NCI-H2107 (cell line): ENCODE measurements around the gene DDX51.
"Not testable (repeated sequence)": the region's sequence is repeated elsewhere in the genome, so short reads cannot be mapped to it uniquely, and the experiment has no call there.

ENCODE experiments used
- DNase-seq: peaks from one replicate; lab custom pipeline; 2025; lab: John Stamatoyannopoulos, UW

The DDX51 gene

DNA sequence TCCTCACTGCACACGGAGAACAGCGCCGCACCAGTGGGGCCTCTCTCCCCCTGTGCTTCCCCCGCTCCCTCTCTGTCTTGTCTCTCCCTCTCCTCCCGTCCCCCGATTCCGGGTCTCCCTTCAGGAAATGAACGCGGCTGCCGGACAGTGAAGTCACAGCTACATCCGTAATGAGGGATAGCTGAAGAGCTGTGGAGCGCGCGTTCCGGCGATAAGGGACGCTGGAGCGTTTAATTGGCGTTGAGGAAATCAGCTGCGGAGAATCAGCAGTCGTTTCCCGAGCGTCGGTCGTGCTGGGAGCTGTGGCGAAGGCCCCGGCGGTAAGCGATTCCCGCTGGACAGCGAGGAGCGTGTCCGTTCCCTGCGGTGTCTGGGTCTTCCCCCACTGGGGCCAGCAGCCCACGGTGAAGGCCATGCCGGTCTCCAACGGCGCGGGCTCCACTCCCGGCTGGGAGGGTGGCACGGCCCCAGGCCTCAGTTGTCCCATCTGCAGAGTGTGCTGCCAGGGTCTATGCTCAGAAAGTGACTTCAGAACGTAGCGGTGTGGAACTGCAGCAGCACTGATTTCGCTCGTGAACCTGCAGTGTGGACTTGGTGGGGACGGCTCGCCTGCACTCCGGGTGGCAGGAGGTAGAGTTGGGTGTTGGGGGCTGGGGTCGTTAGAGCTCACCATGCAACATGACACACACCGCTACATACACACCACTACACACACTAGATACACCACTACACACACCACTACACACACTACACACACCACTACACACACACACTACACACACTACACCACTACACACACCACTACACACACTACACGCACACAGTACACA lies 11.0 kb upstream of the DDX51 start:
- no peak for DNase-seq

DNA sequence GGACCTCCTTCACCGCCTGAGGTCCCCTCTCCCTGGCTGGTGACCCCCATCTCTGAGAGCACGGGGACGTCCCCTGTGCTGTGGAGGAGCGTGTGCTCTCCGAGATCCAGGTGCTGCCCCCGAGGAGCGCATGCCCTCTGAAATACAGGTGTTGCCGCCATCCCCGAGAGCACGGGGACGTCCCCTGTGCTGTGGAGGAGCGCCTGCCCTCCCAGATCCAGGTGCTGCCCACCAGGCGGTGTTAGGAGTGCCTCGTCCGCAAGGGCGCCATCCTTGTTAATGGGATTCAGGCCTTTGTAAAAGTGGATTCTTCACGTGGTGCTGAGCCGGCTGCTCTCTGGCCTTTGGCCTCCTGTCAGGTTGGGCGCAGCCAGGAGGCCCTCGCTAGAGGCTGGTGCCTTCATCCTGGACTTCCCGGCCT lies 10.2 kb upstream of the DDX51 start:
- DNase-seq: no peak

DNA sequence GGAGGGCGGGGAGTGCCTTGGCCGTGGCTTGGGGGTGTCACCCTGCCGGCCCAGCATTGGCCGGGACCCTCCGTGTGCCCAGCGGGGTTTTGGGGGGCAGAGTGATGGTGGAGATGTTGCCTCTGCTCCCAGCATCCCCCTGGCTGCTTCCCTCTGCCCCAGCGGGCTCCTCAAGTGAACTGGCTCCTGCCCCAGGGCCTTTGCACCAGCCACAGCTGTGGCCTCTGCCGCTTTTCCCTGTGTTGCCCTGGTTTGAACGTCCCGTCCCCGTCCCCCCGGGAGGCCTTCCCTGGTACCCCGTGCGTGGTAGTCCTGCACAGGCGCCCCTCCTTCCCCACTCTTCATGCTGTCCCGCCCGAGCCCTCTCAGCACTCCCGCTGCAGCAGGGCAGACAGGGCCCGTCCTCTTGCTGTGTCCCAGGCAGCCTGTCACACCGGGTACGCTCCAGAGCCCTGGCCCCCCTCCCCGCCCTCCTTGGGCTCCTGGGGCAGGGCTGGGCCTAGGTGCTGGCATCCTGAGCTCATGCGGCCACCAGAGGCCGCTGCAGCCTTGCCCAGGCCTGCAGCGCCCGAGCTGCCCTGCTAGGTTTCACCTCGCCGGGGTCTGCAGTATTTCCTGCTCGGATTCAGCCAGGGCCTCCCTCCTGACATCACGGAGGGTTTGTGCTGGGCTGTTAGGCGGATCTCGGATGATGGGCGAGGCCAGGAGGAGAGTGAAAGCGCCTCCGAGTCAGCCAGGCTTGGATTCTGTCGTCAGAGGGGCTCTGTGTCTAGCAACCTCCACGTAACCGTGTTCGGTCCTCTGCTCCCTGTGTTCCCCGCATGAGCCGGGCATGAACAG lies 9.6 kb upstream of the DDX51 start:
- DNase-seq: peak; percentile 78

DNA sequence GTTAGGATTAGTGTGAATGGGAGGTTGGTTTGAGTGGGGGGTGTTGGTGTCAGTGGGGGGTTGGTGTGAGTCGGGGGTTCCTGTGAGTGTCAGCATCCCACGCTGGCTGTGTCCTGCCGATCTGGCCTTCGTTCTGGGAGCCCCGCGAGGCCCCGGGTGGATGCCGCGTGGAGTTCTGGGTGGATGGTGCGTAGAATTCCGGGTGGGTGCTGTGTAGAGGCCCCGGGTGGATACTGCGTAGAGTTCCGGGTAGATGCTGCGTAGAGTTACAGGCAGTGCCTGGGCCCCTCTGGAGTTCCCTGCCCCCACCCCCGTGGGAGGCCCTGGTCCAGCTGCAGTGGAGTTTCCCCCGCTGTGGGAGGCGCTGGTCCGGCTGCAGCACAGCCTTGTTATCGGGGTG lies 8.8 kb upstream of the DDX51 start:
- no peak for DNase-seq

DNA sequence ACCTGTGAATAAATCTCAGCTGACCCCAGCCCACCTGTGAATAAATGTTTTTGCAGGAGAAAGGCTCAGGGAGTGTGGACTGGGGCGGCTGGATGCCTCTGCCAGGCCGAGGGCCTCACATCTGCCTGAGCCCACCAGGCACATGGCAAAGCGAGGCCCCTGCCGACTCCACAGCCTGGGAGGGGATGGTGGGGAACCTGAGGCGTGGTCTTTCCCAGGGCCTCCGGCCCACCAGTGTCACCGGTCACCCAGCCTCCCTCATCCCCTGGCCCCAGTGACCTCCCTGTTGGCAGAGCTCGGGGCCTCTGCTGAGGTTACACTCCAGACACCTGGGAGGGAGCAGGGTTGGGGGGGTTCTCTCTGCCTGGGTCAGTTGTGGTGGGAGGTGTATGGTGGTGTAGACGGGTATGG lies 8.3 kb upstream of the DDX51 start:
- DNase-seq: no peak

DNA sequence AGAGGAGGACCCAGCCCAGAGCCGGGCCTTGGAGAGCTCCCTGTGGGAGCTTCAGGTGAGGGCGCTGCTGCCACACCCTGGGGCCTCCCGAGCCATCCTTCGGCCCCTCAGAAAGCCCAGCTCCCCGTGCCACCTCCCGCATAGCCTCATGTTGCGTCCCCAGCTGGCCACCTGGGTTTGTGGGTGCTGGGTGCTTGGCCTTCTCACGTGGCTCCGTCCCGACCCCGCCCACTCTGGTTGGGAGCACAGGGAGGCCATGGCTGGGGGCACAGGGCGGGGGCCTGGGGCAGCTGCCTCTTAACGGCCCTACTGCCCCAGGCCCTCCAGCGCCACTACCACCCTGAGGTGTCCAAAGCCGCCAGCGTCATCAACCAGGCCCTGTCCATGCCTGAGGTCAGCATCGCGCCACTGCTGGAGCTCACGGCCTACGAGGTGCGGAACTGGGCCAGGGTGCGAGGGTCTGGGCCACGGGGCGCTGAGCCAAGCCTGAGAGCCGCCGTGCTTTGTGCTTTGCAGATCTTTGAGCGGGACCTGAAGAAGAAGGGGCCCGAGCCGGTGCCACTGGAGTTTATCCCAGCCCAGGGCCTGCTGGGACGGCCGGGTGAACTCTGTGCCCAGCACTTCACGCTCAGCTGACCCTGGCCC lies 7.8 kb upstream of the DDX51 start:
- DNase-seq: no peak

DNA sequence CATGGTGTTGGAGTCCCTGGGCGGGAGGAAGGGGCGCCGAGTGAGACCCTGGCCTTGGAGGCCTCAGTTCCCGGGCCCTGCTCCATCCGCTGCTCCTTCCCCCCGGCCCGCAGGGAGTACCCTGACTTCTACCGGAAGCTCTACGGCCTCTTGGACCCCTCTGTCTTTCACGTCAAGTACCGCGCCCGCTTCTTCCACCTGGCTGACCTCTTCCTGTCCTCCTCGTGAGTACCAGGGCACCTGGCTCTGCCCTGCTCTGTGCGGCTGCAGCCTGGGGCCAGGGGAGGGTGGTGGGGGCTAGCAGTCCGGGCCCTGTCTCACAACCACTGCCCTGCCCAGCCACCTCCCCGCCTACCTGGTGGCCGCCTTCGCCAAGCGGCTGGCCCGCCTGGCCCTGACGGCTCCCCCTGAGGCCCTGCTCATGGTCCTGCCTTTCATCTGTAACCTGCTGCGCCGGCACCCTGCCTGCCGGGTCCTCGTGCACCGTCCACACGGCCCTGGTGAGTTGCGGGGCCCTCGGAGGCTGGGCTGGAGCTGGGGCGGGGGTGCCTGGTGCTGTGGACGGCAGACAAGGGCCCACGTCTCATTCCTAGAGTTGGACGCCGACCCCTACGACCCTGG lies 7.1 kb upstream of the DDX51 start:
- no peak for DNase-seq

DNA sequence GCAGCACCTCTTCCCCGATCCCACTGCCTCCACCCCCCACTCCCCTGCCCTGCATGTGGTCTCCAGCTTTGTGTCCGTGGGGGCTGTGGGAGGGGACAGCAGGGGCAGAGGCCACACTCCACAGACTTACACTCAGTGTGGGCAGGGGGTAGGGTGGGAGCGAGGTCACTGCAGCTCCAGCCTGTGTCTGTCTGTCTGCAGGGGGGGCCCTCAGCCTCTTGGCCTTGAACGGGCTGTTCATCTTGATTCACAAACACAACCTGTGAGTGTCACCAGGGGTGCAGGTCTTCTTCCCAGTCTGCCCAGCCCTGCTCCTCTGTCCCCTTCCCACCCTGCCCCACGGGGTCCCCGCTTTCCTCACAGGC lies 6.6 kb upstream of the DDX51 start:
- DNase-seq: no peak

DNA sequence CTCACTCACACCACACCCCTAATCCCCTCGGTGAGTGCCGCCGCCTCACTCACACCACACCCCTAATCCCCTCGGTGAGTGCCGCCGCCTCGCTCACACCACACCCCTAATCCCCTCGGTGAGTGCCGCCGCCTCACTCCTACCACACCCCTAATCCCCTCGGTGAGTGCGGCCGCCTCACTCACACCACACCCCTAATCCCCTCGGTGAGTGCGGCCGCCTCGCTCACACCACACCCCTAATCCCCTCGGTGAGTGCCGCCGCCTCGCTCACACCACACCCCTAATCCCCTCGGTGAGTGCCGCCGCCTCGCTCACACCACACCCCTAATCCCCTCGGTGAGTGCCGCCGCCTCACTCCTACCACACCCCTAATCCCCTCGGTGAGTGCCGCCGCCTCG lies 5.4 kb upstream of the DDX51 start:
- not testable (repeated sequence) for DNase-seq

DNA sequence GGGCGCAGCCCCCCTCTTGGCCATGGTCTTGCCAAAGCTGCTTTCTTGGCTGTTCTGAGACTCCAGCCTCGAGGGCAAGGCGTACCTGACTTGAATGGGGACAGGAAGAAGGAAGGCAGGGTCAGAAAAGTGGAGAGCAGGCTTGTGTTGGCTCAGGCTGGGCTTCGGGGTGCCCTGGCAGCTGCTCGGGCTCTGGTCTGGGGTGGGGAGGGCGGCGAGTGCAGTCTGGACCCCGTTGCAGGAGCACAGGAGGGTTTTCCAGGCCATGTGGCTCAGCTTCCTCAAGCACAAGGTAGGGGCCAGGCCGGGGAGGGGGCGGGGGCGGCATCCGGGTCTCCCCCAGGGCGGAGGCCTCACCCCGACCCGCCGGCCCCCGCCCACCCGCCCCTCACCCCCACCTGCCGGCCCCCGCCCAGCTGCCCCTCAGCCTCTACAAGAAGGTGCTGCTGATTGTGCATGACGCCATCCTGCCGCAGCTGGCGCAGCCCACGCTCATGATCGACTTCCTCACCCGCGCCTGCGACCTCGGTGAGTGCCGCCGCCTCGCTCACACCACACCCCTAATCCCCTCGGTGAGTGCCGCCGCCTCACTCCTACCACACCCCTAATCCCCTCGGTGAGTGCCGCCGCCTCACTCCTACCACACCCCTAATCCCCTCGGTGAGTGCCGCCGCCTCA lies 4.4 kb upstream of the DDX51 start:
- no peak for DNase-seq

DNA sequence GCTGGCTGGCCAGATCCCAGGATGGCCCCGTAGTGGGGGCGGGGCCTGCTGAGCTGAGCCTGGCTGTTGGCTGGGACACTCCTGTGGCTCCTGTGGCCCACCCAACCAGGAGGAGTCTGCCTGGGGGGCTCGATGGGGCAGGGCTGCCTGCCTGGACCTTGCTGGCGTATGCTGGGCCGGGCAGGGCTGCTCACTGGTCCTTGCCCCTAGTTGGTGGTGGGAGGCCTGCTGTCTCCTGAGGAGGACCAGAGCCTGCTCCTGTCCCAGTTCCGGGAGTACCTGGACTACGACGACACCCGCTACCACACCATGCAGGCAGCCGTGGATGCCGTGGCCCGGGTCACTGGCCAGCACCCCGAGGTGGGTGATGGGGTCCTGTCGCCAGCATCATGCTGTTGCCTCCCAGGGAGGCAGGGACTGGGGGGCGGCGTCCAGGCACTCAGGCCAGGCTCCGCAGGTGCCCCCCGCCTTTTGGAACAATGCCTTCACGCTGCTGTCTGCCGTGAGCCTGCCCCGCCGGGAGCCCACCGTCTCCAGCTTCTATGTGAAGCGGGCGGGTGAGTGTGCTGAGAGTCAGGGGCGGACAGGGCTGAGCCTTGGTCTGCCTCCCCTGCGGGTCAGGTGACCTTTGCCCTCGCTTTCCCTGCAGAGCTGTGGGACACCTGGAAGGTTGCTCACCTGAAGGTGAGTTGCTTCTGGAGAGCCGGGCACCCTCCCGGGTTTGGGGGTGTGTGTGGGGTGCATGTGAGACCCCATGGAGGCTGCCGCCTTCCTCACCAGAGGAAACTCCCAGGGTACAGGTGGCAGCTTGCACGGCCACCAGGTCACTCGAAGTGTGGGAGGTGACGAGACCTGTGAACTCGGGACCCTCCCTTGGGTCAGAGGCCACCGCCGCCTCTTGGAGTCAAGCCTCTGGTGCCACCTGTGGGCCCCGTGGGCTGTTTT lies 3.6 kb upstream of the DDX51 start:
- DNase-seq: no peak

DNA sequence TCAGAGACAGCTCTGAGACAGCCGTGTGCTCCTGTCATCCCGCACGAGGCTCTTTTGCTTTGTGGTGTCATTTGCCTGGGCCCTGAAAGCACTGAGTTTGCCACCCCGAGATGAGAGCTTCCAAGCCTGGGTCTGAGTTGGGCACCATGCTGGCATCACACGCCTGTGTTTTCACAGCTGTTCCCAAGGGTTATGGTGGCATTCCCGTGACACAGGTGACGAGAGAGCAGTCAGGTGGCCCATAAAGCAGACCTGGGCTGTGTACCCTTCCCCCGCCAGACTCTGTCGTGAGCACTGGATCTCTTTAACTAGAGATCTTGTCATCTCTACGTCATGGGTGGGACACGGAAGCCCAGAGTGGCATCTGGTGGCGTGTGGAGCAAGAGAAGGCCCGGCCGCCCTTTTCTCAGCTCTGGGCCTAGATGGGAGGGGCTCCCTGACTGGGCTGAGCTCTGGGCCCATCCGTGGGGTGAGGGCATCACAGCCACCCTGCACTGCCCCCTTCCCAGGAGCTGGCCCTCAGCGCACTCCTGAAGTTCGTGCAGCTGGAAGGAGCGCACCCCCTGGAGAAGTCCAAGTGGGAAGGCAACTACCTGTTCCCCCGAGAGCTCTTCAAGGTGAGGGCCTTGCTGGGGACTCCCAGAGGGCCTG lies 2.8 kb upstream of the DDX51 start:
- DNase-seq: no peak

DNA sequence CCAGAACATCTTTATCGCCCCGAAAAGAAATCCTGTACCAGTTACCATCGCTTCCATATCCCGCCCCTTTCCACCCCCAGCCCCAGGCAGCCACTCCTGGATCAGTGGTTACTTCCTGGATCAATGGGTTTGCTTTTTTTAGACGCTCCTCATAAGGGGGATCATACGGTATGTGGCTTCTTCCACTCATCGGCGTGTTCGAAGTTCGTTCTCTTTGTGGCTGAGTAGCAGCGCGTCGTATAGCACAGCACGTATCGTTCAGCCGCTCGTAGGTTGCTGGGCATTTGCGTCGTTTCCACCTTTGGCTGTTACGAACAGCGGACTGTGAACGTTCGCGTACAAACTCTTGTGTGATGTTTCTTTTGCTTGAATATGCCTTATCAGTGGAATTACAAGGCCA lies 2.0 kb upstream of the DDX51 start:
- DNase-seq: no peak

DNA sequence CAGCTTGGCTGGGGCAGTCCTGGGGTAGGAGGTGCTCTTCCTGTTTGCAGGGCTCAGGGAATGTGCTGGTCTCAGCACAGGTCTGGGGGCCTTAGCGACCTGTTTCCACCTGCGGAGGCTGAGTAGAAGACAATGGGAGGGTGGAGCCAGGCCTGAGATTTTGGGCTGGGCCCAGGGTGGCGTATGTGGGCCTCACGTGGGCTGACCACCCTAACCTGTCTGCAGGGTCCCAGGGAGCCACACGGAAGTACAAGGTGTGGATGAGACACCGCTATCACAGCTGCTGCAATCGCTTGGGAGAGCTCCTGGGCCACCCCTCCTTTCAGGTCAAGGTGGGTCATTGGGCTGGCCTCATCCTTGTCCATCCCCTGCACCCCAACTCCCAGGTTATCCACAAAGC lies 1.2 kb upstream of the DDX51 start:
- DNase-seq: no peak

DNA sequence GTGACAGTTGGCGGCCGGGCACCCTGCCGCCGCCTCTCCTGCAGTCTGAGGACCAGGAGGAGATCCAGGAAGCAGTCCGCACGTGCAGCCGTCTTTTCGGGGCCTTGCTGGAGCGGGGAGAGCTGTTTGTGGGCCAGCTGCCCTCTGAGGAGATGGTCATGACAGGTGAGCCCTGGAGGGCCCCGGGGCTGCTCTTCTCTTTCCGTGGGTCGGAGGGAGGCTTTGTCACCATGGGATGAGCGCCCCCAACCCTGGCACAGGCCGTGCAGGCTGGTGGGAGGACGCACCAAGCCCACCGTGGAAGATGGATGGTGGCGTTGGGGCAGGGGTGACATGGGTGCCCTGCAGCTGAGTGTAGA lies 670 bp upstream of the DDX51 start:
- DNase-seq: no peak

DNA sequence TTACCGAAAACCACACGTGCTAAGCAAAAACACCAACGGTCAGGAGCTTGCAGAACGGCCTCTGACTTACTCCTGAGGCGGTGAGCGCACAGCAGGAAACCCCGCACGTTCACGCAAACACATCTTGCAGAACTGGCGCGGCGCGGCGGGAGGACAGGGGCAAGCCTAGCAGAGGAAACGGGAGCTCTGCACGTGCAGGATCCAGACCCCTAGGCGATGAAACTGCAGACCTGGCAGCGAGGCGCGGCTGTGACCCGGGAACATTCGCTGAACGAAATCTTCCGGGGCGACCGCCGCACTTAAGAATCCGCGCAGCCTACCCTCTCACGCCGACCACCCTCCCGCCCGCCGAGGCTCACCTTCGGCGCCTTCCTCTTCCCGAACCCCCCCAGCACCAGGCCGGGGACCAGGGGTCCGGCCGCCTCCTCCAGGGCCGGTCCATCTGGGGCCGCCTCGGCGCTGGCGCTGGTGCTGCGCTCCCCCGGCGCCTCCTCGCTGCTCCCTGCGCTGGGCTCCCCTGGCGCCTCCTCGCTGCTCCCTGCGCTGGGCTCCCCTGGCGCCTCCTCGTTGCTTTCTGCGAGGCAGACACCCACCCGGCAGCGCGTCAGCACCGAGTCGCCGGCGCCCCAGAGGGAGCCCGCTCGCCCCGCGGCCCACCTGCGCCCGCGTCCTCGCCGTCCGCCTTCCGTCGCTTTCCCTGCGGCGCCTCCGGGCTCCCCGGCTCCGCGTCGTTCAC lies 615 bp downstream of the DDX51 start:
- no peak for DNase-seq

DNA sequence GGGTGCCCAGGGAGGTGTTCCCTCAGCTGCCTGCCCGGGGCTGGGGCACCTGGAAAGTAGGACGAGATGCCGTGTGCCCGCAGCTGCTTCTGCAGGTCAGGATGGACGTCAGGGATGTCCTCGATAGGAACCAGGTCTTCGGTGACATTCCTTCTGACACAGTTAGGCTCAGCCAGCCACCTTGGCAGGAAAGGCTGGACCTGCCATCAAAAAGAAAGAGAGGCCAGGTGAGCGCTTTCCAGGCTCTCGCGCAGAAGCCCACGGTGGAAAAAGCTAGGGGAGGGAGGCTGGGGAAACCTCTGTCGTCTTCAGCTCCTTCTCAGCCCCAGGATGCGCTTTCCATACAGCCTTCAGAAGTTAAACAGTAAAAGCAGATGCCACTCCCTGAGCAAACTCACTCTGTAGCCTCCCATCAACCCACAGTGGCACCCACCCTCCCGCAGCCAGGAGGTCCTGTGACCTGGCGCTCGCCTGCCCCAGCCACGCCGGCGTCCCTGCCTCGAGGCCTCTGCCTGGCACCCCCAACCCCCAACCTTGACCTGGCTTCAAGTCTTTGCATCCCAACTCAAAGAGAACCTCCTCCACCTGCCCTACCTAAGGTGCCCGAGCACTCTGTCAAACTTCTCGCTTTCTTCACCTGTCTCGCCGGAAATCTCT lies 1.3 kb downstream of the DDX51 start:
- DNase-seq: no peak

DNA sequence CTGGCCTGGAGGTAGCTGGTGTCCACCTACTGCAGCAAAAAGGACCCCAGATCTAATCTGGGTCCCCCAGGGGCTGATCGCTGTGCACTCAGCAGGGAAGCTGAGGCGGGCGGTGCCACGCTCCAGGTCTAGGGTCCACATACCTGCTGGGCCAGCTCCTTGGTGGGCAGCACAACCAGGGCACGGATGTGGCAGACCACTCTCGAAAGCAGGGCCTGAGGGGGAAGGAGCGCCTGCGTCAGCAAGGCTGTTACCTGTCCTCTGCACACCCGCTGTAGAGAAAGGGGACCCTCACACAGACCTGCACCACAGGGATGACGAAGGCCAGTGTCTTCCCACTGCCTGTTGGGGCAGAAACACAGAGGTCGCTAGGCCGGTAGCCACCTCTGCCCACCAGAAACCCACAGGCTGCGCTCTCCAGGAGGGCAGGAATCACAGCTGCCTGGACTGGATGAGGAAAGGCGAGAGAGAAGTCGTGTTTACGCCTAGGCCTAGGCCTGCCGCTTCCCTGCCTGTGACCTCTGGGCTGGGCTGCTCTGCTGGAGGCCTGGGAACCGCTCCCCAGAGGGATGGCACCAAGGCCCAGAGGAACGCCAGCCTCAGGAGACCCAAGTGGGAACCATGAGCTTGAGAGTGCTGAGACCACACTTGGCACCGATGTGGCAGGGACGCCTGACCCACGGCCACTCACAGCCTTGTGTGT lies 2.0 kb downstream of the DDX51 start:
- no peak for DNase-seq
